Measurements from ENCODE around the gene ANKRD29.

GRCh38 chr18:23683155-23683554, 20.4 kb upstream of the ANKRD29 start:
- no peak for TF ChIP-seq CTCF (conservative IDR thresholded peaks at IDR 0.05)
- no peak for TF ChIP-seq EZH2 (IDR thresholded peaks at IDR 0.05; ENCODE audit: low read depth)
